DND-41 (cell line): ENCODE results near the gene CPN1.

Experiments
- ATAC-seq: fragments of 200-7000 bp; cut with Tn5 transposase; 3 replicates; pipeline ENCODE4 v1.9.1; 2021; ENCODE audit warnings: low read depth; ENCODE audit not compliant: insufficient read depth
- DNase-seq: peaks from one replicate; pipeline ENCODE4 v3.0.0-alpha.2; 2020
- H2AFZ ChIP-seq: 2 replicates; pipeline ENCODE4 v1.6.0; 2012; ENCODE audit warnings: low read depth, low read length
- H3K27ac ChIP-seq: 2 replicates; pipeline ENCODE4 v1.5.1; 2012; ENCODE audit warnings: low read length, inconsistent platforms
- H3K27me3 ChIP-seq: fragments of 200-600 bp; sonication (generic); 2 replicates; pipeline ENCODE4 v1.6.0; 2012; ENCODE audit warnings: low read length, mild to moderate bottlenecking, inconsistent platforms; ENCODE audit not compliant: insufficient read depth, poor library complexity
- H3K36me3 ChIP-seq: 2 replicates; pipeline ENCODE4 v1.5.1; 2012; ENCODE audit warnings: low read length, inconsistent platforms; ENCODE audit not compliant: insufficient read depth
- H3K4me1 ChIP-seq: 2 replicates; pipeline ENCODE4 v1.5.1; 2012; ENCODE audit warnings: mild to moderate bottlenecking, low read length; ENCODE audit not compliant: insufficient read depth
- H3K4me2 ChIP-seq: 2 replicates; pipeline ENCODE4 v1.6.0; 2012; ENCODE audit warnings: mild to moderate bottlenecking, moderate library complexity, low read length, inconsistent platforms; ENCODE audit not compliant: insufficient read depth
- H3K4me3 ChIP-seq, 2 experiments: fragments of 200-600 bp in 1 of 2; shearing (Covaris generic) in 1 of 2; 2 replicates each; pipeline ENCODE4 v1.5.1; 2012 to 2016; ENCODE audit warnings: inconsistent platforms in 2 of 2, low read length in 2 of 2, mild to moderate bottlenecking in 2 of 2, low read depth in 1 of 2, moderate library complexity in 1 of 2
- H3K79me2 ChIP-seq: 2 replicates; pipeline ENCODE4 v1.6.0; 2012; ENCODE audit warnings: low read length, inconsistent platforms; ENCODE audit not compliant: insufficient read depth
- H3K9ac ChIP-seq: 2 replicates; pipeline ENCODE4 v1.6.0; 2012; ENCODE audit warnings: low read depth, mild to moderate bottlenecking, inconsistent platforms, low read length, moderate library complexity
- H3K9me3 ChIP-seq: 2 replicates; pipeline ENCODE4 v1.5.1; 2012; ENCODE audit warnings: low read length, moderate library complexity, mild to moderate bottlenecking, inconsistent platforms; ENCODE audit not compliant: insufficient read depth, severe bottlenecking
- H4K20me1 ChIP-seq: 2 replicates; pipeline ENCODE4 v1.6.0; 2012; ENCODE audit warnings: low read length; ENCODE audit not compliant: insufficient read depth
- EZH2 ChIP-seq: IDR thresholded peaks from 3 replicates; pipeline ENCODE4 v1.6.1; 2012; ENCODE audit warnings: borderline replicate concordance, low read depth, mild to moderate bottlenecking, moderate library complexity, low read length, inconsistent platforms; ENCODE audit not compliant: severe bottlenecking
- TF ChIP-seq, protein P1 (sequence below): IDR thresholded peaks from 2 replicates; pipeline ENCODE4 v1.5.1; 2012; ENCODE audit warnings: borderline replicate concordance, low read length, moderate library complexity, mild to moderate bottlenecking; ENCODE audit not compliant: poor library complexity, severe bottlenecking; ENCODE audit errors: extremely low read depth

CPN1 gene

DNA sequence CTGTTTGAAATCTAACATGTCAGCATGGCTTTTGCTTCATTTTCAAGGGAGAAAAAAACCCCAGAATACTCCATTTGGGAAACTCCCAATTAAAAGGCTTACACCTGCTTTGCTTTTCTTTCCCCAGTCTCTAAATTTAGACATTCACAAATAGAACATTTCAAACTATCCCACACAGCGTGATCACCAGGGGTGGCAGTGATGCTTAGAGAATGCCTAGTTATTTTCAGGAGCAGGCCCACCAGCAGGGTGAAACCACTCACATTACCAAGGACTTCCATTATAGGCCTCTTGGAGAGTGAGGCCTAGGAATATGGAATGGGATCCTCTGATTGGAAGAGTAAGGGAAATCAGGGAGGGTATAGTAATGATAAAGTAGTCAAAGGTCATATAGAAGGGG lies 14.2 kb downstream of the CPN1 start:
- no peaks in the 10 kb centered on the region for H3K4me1 ChIP-seq
- DNase-seq = no peak
- H3K4me3 ChIP-seq = no peak overlapping the region
- no peaks in the 10 kb centered on the region for H3K9me3 ChIP-seq
- H3K36me3 ChIP-seq = no peaks in the 10 kb centered on the region
- H3K9ac ChIP-seq = no peak overlapping the region
- peaks cover 3% of the 10 kb centered on the region for H3K27me3 ChIP-seq
- no peak for ATAC-seq
- no peak for TF ChIP-seq EZH2
- TF ChIP-seq, protein P1, sequence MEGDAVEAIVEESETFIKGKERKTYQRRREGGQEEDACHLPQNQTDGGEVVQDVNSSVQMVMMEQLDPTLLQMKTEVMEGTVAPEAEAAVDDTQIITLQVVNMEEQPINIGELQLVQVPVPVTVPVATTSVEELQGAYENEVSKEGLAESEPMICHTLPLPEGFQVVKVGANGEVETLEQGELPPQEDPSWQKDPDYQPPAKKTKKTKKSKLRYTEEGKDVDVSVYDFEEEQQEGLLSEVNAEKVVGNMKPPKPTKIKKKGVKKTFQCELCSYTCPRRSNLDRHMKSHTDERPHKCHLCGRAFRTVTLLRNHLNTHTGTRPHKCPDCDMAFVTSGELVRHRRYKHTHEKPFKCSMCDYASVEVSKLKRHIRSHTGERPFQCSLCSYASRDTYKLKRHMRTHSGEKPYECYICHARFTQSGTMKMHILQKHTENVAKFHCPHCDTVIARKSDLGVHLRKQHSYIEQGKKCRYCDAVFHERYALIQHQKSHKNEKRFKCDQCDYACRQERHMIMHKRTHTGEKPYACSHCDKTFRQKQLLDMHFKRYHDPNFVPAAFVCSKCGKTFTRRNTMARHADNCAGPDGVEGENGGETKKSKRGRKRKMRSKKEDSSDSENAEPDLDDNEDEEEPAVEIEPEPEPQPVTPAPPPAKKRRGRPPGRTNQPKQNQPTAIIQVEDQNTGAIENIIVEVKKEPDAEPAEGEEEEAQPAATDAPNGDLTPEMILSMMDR = no peak
- no peak overlapping the region for H2AFZ ChIP-seq
- H3K27ac ChIP-seq = no peak overlapping the region
- H3K79me2 ChIP-seq = no peaks in the 10 kb centered on the region
- H3K4me2 ChIP-seq = no peak overlapping the region
- no peaks in the 10 kb centered on the region for H4K20me1 ChIP-seq

DNA sequence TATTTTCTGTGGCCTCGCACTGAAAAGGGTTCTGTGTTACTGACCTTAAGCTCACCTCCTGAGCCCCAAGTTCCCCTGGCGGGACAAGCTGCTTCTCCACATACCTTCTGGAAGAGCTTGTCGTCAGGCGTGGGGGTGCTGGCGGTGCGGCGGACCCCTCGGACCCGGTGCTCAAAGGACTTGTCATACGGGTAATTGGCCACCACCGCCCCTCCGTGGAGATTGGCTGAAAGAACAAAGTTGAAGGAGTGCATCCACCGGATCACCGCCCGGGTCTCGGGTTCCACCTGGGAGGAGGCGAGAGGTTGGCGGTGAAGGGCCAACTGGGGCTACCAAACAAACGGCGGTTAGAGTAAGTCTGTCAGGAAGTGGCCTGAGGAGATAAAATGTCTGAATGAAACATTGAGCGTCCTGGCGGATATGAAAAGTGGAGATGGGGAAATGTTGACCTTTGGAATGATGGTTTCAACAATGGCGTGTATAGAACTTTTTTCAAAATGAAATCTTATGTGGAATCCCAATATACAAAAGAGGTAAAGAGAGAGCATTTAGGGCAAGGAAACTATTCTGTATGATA lies 16.5 kb downstream of the CPN1 start:
- DNase-seq (no peak), ATAC-seq (no peak)
- Histone ChIP-seq H4K20me1 (no peaks in the 10 kb centered on the region), H3K79me2 (no peaks in the 10 kb centered on the region), H3K9me3 (no peaks in the 10 kb centered on the region), H3K4me3 (no peak overlapping the region), H3K27me3 (peaks cover 6% of the 10 kb centered on the region), H3K27ac (no peak overlapping the region), H2AFZ (no peak overlapping the region), H3K36me3 (no peaks in the 10 kb centered on the region), H3K4me1 (no peaks in the 10 kb centered on the region), H3K9ac (no peak overlapping the region), H3K4me2 (no peak overlapping the region)
- TF ChIP-seq, protein P1 = no peak
- TF ChIP-seq EZH2 = no peak

DNA sequence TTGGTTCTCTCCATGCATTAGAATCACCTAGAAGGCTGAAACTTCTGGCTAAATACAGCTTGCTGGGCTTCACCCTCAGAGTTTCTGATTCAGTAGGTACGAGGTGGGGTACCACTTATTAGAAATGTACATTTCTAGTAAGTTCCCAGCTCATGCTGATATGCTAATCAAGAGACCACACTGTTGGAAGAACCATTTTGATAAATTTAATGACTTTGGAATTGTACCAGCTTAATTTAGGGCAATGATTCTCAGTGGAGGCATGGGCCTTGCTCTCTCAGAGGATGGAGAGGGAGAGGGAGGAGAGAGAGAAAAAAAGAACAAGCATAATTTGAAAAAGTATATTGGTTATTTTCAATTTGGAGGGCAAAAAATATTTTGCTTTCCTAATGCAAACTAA lies 20.3 kb downstream of the CPN1 start:
- Histone ChIP-seq H2AFZ (no peak overlapping the region), H3K36me3 (no peaks in the 10 kb centered on the region), H3K27me3 (peaks cover 6% of the 10 kb centered on the region), H3K27ac (no peak overlapping the region), H3K9ac (no peak overlapping the region), H3K4me1 (no peaks in the 10 kb centered on the region), H3K79me2 (no peaks in the 10 kb centered on the region), H4K20me1 (no peaks in the 10 kb centered on the region), H3K9me3 (no peaks in the 10 kb centered on the region), H3K4me3 (no peak overlapping the region), H3K4me2 (no peak overlapping the region)
- no peak for ATAC-seq
- no peak for DNase-seq
- TF ChIP-seq EZH2 = no peak
- TF ChIP-seq, protein P1 = no peak

DNA sequence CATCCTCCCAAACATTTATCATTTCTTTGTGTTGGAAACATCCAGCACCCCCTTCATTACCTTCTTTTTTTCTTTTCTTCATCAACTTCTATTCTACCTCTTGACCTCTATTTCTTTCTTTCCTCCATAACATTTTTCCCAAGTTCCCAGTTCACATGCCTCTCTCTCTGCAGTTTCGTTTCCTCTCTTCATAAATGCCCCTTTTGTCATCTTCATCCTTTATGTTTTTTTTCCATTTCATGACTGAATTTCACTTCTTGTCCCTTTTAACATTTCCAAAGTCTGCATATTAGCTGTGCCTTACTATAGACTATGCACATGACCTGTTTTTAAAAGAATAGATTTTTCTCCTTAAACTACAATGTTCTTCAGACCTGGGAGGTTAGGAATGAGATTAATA lies 23.7 kb downstream of the CPN1 start:
- H3K4me3 ChIP-seq = no peak overlapping the region
- no peaks in the 10 kb centered on the region for H4K20me1 ChIP-seq
- H3K79me2 ChIP-seq = no peaks in the 10 kb centered on the region
- ATAC-seq (no peak), DNase-seq (no peak)
- no peak for TF ChIP-seq EZH2
- TF ChIP-seq, protein P1 = no peak
- no peak overlapping the region for H3K27ac ChIP-seq
- H3K9ac ChIP-seq = no peak overlapping the region
- H3K4me1 ChIP-seq = no peaks in the 10 kb centered on the region
- H3K36me3 ChIP-seq = no peaks in the 10 kb centered on the region
- H3K27me3 ChIP-seq = peaks cover 10% of the 10 kb centered on the region
- H2AFZ ChIP-seq = no peak overlapping the region
- no peaks in the 10 kb centered on the region for H3K9me3 ChIP-seq
- H3K4me2 ChIP-seq = no peak overlapping the region
